Frontal cortex (tissue), 4 donors: Measurements from ENCODE around the gene SBSN. TPM values are rescaled to one million over a fixed set of nuclear protein-coding genes. Genes with fewer than 3 reads are reported as not detected.

Experiments
- DNase-seq, 2 donors: peaks; one replicate each; pipeline ENCODE4 v3.0.0; 2012; ENCODE audit warnings: low spot score in 2 of 2
- FAIRE-seq: peaks from 2 replicates; lab custom pipeline; 2012; peaks lifted over from hg19 to GRCh38; lab: Jason Lieb, UNC
- total RNA-seq: library from RNA; depleted of rRNA; stranded (reverse); fragments of >200 nt; gene quantifications from one replicate; pipeline ENCODE4 v1.2.3, GENCODE V29; 2014
- donor health status: control.
- donor health status: control.
- donor health status: control.

SBSN gene
- total RNA-seq, 1 donor from 2014 or later: not detected

DNA sequence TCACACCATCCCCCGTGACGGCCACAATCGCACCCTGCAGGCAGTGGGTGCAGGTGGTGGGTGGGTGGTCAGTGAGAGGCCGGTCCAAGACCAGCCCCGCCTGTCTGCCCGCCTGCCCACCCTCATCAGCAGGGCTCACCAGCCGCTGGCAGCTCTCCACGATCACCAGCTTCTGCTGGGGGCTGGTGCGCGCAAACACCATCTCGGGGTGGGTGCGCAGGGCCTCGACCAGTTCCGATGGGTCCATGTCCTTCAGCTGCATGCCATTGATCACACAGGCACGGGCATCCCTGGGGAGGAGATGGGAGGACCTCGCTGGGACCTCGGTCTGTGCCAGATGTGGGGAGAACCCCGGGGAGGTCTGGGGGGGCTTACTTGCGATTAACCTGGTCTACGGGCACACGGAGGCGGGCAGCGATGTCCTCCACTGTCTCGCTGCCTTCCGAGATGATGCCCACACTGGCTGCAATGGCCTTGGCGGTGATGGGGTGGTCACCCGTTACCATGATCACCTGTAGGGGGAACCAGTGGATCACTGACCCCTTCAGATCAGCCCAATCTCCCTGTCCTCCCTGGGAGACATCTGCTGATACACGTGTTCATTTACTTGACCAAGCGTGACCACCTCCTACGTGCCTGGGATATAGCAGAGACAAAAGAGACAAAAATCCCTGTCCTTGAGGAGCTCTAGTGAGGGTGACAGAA is 27.3 kb upstream of the SBSN start:
- FAIRE-seq (no peak), DNase-seq (no peak)

DNA sequence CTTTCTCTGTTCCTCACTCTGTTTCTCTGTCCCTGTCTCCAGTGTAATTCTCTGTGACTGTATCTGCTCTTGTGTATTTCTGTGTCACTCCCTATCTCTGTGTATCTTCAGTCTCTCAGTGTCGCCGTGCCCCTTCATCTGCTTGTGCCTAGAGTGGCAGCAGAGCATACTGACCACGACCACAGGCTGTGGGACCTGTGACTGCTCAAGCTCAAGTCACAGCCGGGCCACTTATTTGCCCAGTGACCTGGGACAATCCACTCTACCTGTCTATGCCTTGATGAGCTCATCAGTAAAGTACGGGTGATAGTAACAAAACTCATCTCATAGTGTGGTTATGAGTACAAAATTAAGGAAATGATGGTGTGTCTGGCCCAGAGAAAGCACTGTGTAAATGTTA is 26.0 kb upstream of the SBSN start:
- FAIRE-seq (no peak), DNase-seq (no peak)

DNA sequence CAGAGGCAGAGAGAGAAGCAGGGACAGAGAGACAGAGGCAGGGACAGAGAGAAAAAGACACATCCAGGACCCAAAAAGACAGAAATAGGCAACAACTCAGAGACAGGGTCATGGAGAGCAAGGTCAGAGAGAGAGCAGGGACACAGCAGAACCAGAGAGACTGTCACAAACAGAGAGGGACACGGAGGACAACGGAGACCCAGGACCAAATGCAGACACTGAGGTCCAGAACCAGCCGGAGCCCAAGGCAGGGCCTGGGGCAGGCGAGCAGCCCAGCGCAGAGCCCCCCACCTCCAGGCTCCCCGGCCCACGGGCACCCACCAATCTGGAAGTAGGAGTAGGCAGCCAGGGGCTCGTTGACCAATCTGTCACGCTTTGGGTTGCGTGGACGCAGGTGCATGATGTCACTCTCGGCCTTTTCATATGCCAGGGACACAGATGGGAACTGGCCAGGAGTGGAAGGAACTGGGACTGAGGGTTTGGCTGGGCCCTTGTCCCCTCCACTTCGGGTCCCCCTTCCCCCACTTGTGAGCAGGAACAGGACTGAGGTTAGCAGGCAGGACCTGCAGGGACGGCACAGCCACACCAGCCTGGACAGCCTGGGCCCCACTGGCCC is 25.4 kb upstream of the SBSN start:
- no peak for DNase-seq
- FAIRE-seq: no peak

DNA sequence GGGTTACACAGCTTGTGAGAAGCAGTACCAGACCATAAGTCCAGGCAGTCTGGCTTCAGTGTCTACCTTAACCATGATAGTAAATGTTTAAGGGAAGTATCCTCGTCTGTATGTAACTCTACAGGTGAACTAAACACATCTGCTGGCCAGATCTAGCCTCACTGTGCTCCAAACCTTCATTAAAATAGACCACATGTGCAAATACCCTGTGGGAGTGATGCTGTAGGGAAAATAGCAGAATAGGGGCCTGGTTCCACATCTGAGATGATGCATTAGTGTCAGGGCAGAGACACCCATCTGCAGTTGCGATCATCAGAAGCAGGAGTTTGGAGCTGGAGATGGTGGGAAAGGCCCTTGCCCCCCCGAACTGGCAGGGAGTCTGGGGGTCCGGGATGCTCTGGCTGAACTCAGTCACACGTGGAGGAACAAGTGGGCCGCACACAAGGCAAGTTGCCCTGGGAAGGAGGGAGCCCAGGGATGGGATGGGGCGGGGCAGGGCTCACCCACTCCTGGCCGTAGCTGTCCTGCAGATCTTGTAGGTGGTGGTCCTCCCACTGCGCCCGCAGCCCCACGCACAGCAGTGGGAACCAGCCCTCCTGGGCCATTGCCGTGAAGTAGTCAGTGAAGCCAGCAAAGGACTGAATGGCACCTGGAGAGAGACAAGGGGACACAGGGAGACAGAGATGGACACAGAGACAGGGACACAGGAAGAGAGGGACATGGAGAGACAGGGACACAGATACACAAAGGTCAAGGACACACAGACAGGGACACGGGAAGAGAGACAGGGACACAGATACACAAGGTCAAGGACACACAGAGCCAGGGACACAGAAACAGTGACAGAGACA is 24.6 kb upstream of the SBSN start:
- FAIRE-seq: no peak
- DNase-seq: no peak

DNA sequence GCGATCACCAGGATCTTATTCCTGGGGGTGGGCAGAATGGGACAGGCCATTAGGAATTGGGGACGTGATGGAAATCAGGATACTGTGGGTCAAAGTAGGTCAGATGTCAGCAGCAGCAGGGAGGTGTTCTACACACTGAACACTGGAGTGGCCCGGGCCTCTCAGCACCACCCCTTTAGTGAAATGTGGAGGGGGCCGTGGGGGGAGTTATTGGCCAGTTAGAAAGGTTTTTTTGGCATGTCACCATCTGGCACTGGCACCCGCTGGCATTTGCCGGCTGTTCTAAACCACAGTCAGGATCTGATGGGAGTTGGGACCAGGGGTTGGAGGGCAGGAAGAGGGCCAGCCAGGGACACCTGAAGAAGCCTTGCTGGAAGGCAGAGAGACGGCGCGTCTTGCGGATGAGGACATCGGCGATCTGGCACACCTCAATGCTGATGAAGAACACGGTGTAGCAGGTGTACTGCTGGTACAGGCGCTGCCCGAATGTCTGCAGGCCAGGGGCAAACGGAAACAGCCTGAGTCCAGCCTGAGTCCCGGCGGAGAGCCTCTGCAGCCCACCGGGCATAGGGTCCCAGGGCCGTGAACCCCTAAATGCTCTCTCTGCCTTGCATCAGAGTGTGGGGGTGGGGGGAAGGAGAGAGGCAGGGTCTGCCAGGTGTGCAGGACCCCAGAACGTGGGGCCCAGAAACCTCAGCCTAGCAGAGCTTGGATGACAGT is 23.1 kb upstream of the SBSN start:
- DNase-seq: no peak
- FAIRE-seq: no peak

DNA sequence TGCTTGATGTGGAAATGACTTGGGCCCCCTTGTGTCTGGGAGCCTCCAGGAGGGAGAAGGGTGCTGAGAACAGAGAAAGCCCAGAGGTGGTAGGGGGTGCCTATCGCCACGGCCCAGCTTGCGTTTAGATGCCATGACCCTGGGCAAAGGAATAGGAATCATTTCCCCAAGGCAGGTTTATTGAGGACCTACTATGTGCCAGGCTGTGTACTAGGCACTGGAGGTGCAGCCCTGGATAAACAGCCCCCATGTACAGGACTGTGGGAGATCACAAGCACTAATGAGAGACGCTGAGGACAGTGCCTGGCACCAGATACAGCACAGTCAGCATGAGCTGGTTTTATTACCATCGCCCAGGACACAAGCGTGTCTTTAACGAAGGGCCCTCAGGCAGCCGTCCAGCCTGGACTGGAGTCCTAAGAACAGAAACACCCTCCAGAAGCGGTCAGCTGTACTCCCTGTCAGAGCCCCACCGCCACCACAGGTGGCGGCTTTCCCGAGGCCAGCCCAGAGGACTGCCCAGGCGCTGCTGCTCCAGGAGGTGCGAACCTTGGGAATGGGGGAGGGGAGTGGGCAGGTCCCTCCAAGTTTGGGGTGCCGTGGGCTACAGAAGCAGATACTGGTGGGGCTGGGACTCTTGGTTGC is 21.9 kb upstream of the SBSN start:
- DNase-seq (no peak), FAIRE-seq (no peak)

DNA sequence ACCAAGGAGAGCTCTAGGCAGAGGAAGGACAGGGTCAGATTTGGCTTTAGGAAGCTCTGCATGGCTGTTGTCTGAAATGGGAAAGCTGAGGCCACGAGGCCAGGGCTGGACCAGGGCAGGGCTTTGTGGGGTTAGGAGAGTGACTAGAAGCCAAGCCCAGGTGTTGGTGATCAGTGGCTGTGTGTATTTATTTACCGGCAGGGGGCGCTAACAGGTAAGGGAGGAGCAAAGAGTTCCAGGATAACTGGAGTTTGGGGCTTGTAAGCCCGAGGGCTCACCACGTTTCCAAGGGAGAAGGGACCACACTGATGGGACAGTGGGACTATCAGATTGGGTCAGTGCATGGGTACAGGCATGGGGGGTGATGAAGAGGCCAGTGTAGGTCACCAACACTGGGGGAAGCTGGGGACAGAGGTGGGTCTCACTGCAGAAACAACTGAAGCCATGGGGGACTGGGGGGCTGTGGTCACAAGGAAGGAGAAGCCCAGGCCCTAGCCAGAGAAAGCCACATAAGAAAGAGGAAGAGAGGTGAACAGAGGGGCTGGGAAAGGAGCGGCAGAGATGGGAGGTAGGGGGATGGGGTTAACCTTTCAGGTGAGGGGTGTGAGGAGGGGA is 21.2 kb upstream of the SBSN start:
- peak; percentile 62 to 81 for DNase-seq
- FAIRE-seq: no peak

DNA sequence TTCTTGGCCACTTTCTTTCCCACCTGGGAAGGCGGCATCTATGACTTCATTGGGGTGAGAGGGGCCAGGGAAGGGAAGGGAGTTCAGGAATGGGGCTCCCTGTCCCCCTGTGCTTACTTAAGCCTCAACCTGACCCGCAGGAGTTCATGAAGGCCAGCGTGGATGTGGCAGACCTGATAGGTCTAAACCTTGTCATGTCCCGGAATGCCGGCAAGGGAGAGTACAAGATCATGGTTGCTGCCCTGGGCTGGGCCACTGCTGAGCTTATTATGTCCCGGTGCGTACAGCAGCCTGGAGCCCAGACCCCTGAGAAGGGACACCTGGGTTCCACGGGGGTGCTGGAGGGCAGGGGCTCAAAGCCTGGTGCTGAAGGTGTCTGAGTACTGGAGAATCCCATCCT is 18.4 kb upstream of the SBSN start:
- FAIRE-seq (no peak), DNase-seq (no peak)

DNA sequence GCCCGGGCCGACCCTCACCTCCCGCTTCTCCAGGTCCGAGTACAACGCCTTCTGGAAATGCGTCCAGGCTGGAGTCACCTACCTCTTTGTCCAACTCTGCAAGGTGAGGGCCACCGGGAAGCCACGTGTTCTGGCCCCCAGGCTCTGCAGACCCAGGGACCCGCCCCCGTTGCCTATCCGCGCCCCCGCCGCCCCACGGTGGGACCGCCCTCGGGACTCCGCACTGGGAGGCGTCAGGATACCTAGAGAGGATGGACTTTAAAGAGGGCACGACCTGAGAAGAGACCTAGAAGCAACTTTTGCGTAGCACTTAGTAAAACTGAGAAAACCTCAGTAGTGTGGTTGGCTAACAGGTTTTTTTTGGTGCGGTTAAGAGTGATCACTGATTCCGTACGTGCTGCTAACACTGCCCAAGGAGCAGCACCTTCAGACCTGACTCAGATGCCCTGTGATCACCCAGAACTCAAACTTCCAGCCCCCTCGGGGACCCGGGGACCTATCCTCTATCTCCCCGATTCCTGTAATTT is 17.8 kb upstream of the SBSN start:
- no peak for FAIRE-seq
- peak; percentile 49 to 64 for DNase-seq

DNA sequence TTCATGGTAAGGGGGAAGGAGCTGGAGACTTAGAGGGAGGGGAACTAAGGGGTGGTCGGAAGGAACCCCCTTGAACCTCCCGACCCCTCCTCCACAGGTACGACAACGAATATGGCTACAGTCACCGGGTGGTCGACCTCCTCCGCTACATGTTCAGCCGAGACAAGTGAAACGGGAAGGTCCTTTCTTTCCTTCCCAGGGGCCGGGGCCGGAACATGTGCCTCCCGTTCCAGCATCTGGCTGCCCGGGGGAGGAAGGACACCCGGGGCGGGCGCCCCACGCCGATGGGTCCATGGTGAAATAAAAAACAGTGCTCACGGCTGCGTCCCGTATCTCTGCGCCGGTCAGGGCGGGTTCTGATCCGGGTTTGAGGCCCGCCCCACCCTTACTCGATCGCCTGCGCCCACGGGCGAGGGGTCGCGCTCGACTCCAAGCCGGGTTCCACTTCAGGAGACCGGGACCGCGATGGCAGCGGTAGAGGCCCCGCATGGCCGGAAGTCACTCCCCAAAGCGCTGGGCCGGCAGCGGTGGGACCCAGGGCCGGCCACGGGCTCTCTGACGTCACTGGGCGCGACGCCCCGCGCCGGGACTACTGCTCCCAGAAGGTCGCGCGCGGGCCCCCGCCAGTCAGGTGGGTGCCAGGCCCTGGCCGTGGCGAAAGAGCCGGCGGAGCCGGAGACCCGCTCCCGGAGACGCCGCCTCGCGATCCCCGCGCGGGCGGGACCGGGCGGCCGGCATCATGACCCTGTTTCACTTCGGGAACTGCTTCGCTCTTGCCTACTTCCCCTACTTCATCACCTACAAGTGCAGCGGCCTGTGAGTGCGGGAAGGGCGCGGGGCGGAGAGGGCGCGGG is 17.1 kb upstream of the SBSN start, which contains the start of gene TMEM147:
Gene TMEM147, plus strand, starts transcription at position 626 of the 854 bp plus-strand sequence. Its CDS starts 114 bp downstream, at position 740.
- FAIRE-seq: no peak
- DNase-seq: peak; percentile 99 to 100

DNA sequence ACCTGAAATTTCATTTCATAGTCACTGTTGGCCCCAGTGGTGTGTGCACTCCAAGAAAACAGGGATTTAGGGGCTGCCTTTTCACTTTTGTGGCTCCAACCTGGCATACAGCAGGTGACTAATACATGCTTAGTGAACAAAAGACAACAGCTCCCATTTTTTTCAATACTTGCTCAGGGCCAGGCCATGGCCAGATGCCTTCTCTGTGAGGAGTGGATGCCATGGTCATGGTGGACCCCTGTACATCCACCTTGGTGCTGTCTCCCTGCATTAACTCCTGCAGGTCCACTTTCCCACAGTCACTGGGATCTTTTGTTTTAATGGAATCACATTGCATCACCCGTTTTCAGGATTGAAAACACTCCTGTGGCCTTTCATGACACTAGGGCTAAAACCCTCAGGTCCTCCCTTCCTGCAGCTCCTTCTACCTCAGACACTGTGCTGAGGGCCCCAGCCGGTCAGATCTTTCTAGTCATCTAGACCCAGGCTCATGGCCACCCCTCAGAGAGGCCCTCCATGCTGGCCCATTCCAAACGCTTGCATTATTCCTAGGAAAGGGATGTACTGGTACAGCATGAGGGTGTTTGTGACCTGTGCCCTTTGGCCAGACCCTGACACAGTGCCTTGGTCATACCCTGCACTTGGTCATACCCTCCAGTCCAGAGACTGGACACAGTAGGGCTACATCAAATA is 16.1 kb upstream of the SBSN start:
- FAIRE-seq (no peak), DNase-seq (no peak)

DNA sequence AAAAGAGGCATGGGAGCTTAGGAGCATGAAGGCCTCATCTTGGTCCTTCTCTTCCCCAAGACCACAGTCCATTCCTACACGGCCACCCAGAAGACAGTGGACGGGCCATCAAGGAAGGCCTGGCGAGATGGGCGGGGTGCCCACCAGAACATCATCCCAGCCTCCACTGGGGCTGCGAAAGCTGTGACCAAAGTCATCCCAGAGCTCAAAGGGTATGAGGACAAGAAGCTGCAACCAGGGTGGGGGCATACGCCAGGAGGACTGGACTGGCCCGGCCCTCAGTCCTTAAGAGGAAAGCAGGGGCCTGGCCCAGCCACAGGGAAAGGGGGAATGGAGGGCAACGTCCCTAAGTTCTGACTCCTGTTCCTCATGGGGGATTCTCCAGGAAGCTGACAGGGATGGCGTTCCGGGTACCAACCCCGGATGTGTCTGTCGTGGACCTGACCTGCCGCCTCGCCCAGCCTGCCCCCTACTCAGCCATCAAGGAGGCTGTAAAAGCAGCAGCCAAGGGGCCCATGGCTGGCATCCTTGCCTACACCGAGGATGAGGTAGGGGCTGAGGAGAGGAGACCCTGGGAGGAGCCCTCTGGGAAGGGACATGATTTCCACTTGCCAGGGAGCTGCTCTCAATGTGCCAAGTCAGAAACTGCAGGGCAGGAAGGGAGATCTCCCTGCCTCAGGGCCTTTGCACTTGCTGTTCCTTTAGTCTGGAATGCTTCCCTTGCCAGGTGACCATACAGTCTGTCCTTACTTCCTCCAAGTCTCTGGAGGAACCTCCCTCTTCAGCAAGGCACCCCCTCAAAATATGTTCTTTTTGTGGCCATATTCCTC is 15.4 kb upstream of the SBSN start:
- DNase-seq (no peak), FAIRE-seq (no peak)

DNA sequence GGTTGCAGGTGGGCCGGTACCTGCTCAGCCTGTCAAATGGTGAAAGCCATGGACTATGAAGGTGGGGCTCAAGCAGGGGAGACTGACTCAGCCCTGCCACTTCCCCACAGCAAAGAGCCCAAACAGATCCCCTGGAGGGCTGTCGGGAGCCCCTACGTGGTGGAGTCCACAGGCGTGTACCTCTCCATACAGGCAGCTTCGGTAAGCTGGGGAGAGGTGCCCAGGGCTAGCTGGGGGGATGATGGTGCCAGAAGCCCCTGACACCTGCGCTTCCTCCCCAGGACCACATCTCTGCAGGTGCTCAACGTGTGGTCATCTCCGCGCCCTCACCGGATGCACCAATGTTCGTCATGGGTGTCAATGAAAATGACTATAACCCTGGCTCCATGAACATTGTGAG is 14.1 kb upstream of the SBSN start:
- DNase-seq (no peak), FAIRE-seq (no peak)

DNA sequence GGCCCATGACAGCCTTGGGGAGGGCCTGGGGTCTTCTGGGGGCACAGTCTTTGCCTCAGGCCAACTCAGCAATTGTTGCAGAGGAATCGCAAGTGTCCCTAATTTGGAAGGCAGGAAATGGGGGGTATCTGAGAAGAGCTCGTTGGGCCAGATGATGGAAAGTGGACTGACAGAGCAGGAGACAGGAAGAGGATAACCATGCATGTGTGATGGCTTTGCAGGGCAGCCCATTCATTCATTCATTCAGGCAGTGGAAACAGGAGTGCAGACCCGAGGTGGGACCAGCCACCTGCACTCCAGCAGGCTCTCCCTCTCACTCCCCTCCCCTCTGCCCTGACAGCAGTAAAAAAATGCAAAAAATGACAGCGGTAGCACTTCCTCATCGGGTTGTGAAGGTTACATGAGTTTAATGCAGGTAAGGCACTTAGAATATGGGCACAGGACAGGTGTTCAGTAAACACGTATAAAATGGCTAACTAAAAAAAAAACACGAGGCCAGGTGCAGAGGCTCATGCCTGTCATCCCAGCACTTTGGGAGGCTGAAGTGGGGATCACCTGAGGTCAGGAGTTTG is 12.3 kb upstream of the SBSN start:
- FAIRE-seq: no peak
- DNase-seq: no peak

DNA sequence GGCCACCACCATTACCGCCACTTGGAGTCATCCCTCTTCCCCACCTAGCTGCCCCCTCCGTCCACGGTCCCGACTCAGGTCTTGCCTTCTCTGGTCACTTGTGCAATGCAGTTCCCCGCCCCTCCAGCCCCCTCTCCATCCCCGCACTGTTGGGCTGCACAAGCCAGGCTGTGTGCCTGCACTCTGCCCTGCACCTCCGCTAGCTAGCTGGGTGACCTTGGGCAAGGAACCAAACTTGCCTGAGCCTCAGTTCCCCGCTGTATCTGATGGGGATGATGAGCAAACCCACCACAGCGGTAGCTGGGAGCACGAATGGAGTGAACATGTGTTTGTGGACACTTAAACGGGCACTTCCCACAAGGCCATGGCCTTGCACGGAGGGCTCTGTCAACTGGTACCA is 11.7 kb upstream of the SBSN start:
- no peak for FAIRE-seq
- no peak for DNase-seq

DNA sequence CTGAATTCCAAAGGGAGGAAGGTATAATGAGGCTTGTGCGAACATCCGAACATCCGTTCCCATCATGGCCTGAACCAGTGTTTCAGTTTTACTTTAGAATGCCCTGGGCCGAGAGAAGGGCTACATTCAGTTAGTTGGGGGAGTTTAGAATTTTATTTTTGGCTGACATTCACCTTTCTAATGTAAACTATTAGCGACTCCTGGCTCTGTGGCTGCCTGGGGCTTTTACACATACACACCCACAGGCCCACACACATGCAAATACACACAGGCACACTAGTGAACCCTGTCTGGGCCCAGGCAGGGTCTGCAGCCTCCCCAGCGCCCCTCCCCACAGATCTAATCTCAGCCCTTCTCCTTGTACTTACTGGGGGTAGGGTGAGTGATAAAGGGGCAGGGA is 11.2 kb upstream of the SBSN start:
- FAIRE-seq: no peak

More for the DNA sequence above, 11.2 kb upstream of the SBSN start:
- DNase-seq: no peak
